Measurements from ENCODE around the gene NDEL1. TPM values are rescaled to one million over a fixed set of nuclear protein-coding genes. Genes with fewer than 3 reads are reported as not detected.
A peak's percentile ranks its signal among the peaks of the same experiment; 100 is the strongest.

The NDEL1 gene
- total RNA-seq, 1 donor from 2014 or later = 60.0 TPM

GRCh38 chr17:8455665-8456209, 20.1 kb downstream of the NDEL1 start:
- no peak for DNase-seq (ENCODE audit: low spot score)

GRCh38 chr17:8458128-8458527, 22.4 kb downstream of the NDEL1 start:
- no peak for DNase-seq (ENCODE audit: low spot score)

GRCh38 chr17:8459107-8459506, 23.4 kb downstream of the NDEL1 start:
- DNase-seq (ENCODE audit: low spot score) = no peak

GRCh38 chr17:8459831-8460230, 24.1 kb downstream of the NDEL1 start:
- no peak for DNase-seq (ENCODE audit: low spot score)

GRCh38 chr17:8462564-8462963, 26.9 kb downstream of the NDEL1 start:
- DNase-seq (ENCODE audit: low spot score) = no peak

GRCh38 chr17:8463099-8463498, 27.4 kb downstream of the NDEL1 start:
- DNase-seq (ENCODE audit: low spot score) = no peak

GRCh38 chr17:8464941-8465340, 29.3 kb downstream of the NDEL1 start:
- DNase-seq (ENCODE audit: low spot score) = no peak

GRCh38 chr17:8465356-8465755, 29.7 kb downstream of the NDEL1 start:
- no peak for DNase-seq (ENCODE audit: low spot score)

- DNase-seq (ENCODE audit: low spot score) = no peak
Measured at GRCh38 chr17:8465759-8466158, 30.1 kb downstream of the NDEL1 start.

- DNase-seq (ENCODE audit: low spot score) = no peak
Measured at GRCh38 chr17:8466456-8466855, 30.8 kb downstream of the NDEL1 start.

GRCh38 chr17:8466873-8467272, 31.2 kb downstream of the NDEL1 start:
- no peak for DNase-seq (ENCODE audit: low spot score)

GRCh38 chr17:8467527-8467926, 31.8 kb downstream of the NDEL1 start:
- DNase-seq (ENCODE audit: low spot score) = no peak

GRCh38 chr17:8468127-8468526, 32.4 kb downstream of the NDEL1 start:
- no peak for DNase-seq (ENCODE audit: low spot score)

GRCh38 chr17:8468980-8469379, 33.3 kb downstream of the NDEL1 start:
- no peak for DNase-seq (ENCODE audit: low spot score)

GRCh38 chr17:8469964-8470363, 34.3 kb downstream of the NDEL1 start:
- no peak for DNase-seq (ENCODE audit: low spot score)

GRCh38 chr17:8470447-8471047, 34.9 kb downstream of the NDEL1 start:
- peak; percentile 54 for DNase-seq (ENCODE audit: low spot score)

GRCh38 chr17:8472663-8473062, 37.0 kb downstream of the NDEL1 start:
- DNase-seq (ENCODE audit: low spot score) = no peak

GRCh38 chr17:8473451-8474192, 37.9 kb downstream of the NDEL1 start:
- no peak for DNase-seq (ENCODE audit: low spot score)

GRCh38 chr17:8474826-8475225, 39.1 kb downstream of the NDEL1 start:
- no peak for DNase-seq (ENCODE audit: low spot score)

- DNase-seq (ENCODE audit: low spot score) = no peak
Measured at GRCh38 chr17:8475227-8475626, 39.5 kb downstream of the NDEL1 start.

GRCh38 chr17:8475781-8476180, 40.1 kb downstream of the NDEL1 start:
- no peak for DNase-seq (ENCODE audit: low spot score)

- DNase-seq (ENCODE audit: low spot score) = no peak
Measured at GRCh38 chr17:8476741-8477140, 41.1 kb downstream of the NDEL1 start.

GRCh38 chr17:8477171-8477570, 41.5 kb downstream of the NDEL1 start:
- DNase-seq (ENCODE audit: low spot score) = no peak
